Activated B cell treated with CpG ODN at 0.5 μM for 24 hours (primary cell): Measurements from ENCODE around the gene SHFL. TPM values are rescaled to one million over a fixed set of nuclear protein-coding genes. Genes with fewer than 3 reads are reported as not detected.

ENCODE experiments used
- ATAC-seq: fragments of 200-7000 bp; cut with Tn5 transposase; one replicate; pipeline ENCODE4 v1.10.0; 2021; ENCODE audit warnings: low read depth, mild to moderate bottlenecking, moderate library complexity
- CTCF ChIA-PET: fragments of 350-600 bp; sonication (Branson Sonifier 250); formaldehyde crosslinking; loops from one replicate; lab custom pipeline; 2021; ENCODE audit warnings: antibody characterized with exemption; lab: Charles Lee
- POLR2A ChIA-PET: fragments of 350-600 bp; sonication (Branson Sonifier 250); formaldehyde crosslinking; loops from one replicate; lab custom pipeline; 2021; ENCODE audit warnings: antibody characterized with exemption; lab: Charles Lee
- DNase-seq: peaks from one replicate; pipeline ENCODE4 v3.0.0; 2022
- H3K27ac Mint-ChIP-seq: one replicate; pipeline ENCODE4 v1.8.0; 2020; ENCODE audit warnings: mixed read lengths
- H3K27me3 Mint-ChIP-seq: one replicate; pipeline ENCODE4 v1.8.0; 2021; ENCODE audit warnings: mixed read lengths
- H3K36me3 Mint-ChIP-seq: one replicate; pipeline ENCODE4 v1.8.0; 2021; ENCODE audit warnings: low read depth, mixed read lengths
- H3K4me1 Mint-ChIP-seq: one replicate; pipeline ENCODE4 v1.8.0; 2021; ENCODE audit warnings: mixed read lengths
- H3K4me3 Mint-ChIP-seq: one replicate; pipeline ENCODE4 v1.8.0; 2020; ENCODE audit warnings: mild to moderate bottlenecking, mixed read lengths
- H3K9me3 Mint-ChIP-seq: one replicate; pipeline ENCODE4 v1.8.0; 2020; ENCODE audit warnings: mixed read lengths
- intact Hi-C: fragments of 100-400 bp; cut with micrococcal nuclease; formaldehyde crosslinking; loops from one replicate; pipeline ENCODE4 v1.15.1; 2024
- total RNA-seq: library from RNA; stranded (reverse); gene quantifications from 2 replicates; pipeline ENCODE4 v1.2.3, GENCODE V29; 2022
- TF ChIP-seq, protein P1 (sequence below): fragments of 200-600 bp; IDR thresholded peaks from one replicate; pipeline ENCODE4 v1.8.0; 2022; ENCODE audit warnings: antibody characterized with exemption, mild to moderate bottlenecking

SHFL gene
- total RNA-seq, 1 donor from 2014 or later: 61.3 TPM

DNA sequence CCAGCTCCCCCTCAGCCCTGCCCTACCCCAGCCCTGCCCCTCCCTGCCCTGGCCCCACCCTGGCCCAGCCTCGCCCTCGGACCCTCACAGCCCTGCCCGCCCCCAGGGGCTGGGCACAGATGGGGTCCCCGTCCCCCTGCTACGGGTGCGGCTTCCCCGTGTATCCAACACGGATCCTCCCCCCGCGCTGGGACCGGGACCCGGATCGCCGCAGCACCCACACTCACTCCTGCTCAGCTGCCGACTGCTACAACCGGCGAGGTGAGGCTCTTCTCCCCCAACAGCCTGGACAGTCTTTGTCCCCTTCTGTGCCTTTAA, 5.2 kb downstream of the SHFL start:
- ChIA-PET POLR2A (no interaction called here), CTCF (no interaction called here)
- H3K27ac Mint-ChIP-seq: no peak overlapping the region
- no peaks in the 10 kb centered on the region for H3K9me3 Mint-ChIP-seq
- H3K27me3 Mint-ChIP-seq: no peaks in the 10 kb centered on the region
- no peak overlapping the region for H3K4me3 Mint-ChIP-seq
- DNase-seq: no peak
- H3K4me1 Mint-ChIP-seq: peaks cover 34% of the 10 kb centered on the region
- TF ChIP-seq, protein P1, sequence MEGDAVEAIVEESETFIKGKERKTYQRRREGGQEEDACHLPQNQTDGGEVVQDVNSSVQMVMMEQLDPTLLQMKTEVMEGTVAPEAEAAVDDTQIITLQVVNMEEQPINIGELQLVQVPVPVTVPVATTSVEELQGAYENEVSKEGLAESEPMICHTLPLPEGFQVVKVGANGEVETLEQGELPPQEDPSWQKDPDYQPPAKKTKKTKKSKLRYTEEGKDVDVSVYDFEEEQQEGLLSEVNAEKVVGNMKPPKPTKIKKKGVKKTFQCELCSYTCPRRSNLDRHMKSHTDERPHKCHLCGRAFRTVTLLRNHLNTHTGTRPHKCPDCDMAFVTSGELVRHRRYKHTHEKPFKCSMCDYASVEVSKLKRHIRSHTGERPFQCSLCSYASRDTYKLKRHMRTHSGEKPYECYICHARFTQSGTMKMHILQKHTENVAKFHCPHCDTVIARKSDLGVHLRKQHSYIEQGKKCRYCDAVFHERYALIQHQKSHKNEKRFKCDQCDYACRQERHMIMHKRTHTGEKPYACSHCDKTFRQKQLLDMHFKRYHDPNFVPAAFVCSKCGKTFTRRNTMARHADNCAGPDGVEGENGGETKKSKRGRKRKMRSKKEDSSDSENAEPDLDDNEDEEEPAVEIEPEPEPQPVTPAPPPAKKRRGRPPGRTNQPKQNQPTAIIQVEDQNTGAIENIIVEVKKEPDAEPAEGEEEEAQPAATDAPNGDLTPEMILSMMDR: no peak
- intact Hi-C loops: no loop called here
- no peak for ATAC-seq
- H3K36me3 Mint-ChIP-seq: peaks cover 38% of the 10 kb centered on the region

- H3K4me3 Mint-ChIP-seq: peak overlapping the region; percentile 30
- POLR2A ChIA-PET: interaction anchor here (1.0 kb wide), 1 partner anchor 11 kb away, joined by 5 read pairs; the partner anchor contains the start of gene ANGPTL6
- TF ChIP-seq, protein P1: no peak
- peaks cover 38% of the 10 kb centered on the region for H3K36me3 Mint-ChIP-seq
- DNase-seq (no peak), ATAC-seq (peak; percentile 13)
- peak overlapping the region; percentile 79 for H3K27ac Mint-ChIP-seq
- H3K27me3 Mint-ChIP-seq: no peaks in the 10 kb centered on the region
- H3K9me3 Mint-ChIP-seq: no peaks in the 10 kb centered on the region
- intact Hi-C loops: no loop called here
- CTCF ChIA-PET: no interaction called here
- H3K4me1 Mint-ChIP-seq: peaks cover 35% of the 10 kb centered on the region
Measured at GRCh38 chr19:10091895-10092641, 6.0 kb downstream of the SHFL start.

DNA sequence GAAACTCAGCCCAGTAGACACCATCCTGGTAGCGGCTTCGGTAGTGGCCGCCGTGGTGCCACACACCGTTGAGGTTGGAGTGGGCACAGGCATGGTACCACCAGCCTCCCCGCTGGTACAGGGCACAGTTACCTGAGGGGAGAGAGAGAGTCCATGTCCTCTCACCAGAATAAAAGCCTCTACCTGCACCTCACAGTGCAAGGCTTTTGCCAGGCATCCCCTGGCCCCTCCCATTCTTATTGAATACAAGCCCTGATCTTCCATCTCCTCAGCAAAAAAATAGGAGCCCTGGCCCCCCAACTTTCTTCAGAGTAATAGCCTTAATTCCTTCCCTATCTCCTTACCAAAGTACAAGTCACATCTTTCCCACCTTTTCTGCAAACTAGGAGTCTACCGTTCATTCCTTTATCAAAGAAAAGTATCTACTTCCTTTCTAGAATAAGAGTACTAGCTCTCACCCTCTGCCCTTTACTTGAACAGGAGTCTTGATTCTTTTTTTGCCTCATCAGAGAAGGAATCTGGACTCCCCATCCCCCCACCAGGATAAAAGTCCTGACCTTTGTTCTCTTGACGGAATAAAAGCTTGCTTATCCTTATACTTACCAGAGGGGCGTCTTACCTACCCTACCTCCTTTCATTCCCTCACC, 6.7 kb downstream of the SHFL start:
- intact Hi-C loops: no loop called here
- peak overlapping the region; percentile 46 for H3K27ac Mint-ChIP-seq
- TF ChIP-seq, protein P1: no peak

DNA sequence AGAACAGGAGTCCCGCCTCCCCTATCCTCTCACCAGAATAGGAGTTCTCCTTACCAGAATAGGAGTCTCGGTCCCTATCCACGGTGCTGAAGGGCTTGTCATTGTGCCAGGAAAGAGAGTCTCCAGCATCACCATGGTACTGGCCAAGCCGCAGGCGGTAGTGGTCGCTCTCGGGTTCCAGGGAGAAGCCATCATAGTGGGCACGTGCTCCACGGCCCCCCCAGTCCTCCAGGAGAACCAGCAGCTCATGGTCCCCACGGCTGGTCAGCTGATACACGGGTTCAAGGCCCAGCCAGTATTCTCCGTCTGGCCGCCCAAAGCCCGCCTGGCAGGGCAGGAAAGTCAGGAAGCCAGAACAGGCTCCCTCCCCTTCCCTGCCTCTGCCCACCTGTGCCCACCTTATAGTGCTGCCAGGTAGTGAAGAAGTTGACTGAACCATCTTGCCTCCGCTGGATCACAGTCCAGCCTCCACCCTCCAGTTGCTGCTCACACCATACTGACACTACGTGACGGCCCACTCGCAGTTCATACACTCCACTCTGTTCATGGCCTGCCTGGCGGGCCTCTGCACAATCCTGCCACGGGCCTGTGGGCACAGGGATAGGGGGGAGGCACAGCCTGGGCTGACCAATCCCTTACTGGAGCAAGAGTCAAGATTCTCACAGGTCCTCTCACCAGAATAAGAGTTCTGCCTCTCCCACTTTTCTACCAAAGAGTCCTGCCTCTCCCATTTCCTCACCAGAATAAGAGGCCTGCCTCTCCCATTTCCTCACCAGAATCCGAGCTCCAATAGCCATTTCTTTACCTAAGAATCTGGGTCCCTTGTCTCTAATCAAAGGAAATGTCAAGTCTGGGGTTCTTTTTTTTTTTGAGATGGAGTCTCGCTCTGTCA, 7.4 kb downstream of the SHFL start:
- POLR2A ChIA-PET: interaction anchor here (3.8 kb wide), 1 partner anchor 13 kb away, joined by 64 read pairs; the partner anchor contains the start of gene PPAN
- no peaks in the 10 kb centered on the region for H3K27me3 Mint-ChIP-seq
- no peaks in the 10 kb centered on the region for H3K9me3 Mint-ChIP-seq
- intact Hi-C loops: no loop called here
- ATAC-seq: no peak
- H3K27ac Mint-ChIP-seq: peak overlapping the region; percentile 46
- peaks cover 38% of the 10 kb centered on the region for H3K36me3 Mint-ChIP-seq
- H3K4me3 Mint-ChIP-seq: no peak overlapping the region
- H3K4me1 Mint-ChIP-seq: peaks cover 33% of the 10 kb centered on the region
- no peak for DNase-seq
- CTCF ChIA-PET: no interaction called here
- TF ChIP-seq, protein P1: no peak

More for the DNA sequence above, 6.7 kb downstream of the SHFL start:
- POLR2A ChIA-PET: interaction anchor here (1.0 kb wide), 1 partner anchor 10 kb away, joined by 5 read pairs; the partner anchor contains the start of gene ANGPTL6
- DNase-seq (no peak), ATAC-seq (no peak)
- Mint-ChIP-seq H3K4me3 (no peak overlapping the region), H3K36me3 (peaks cover 38% of the 10 kb centered on the region), H3K27me3 (no peaks in the 10 kb centered on the region), H3K9me3 (no peaks in the 10 kb centered on the region), H3K4me1 (peaks cover 29% of the 10 kb centered on the region)
- CTCF ChIA-PET: no interaction called here
